ENCODE results near the gene VWA8.

DNA sequence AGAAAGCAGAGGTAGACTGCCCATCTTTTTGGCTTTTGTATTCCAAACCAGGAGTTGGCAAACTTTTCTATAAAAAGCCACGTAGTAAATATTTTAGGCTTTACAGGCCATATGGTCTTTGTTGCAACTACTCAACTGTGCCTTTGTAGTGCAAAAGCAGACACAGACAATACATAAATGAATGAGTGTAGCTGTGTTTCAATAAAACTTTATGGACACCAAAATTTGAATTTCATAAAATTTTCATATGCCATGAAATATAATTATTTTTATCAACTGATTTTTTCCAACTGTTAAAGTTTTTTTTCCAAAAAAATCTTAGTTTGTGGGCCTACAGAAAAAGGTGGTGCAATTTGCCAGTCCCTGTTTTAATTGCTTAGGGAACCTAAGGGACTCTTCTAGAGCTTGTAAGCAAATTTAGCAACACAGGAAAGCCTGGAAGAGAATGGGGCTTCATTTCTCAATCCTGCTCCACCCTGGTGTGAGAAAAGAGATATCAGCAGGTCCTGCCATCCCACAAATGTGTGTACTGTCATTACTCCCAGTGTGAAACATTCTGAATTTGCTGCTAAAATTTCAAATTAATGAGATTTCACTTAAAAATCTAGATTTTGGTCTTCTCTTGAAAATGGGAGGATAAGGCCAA lies 309.4 kb downstream of the VWA8 start:
- TF ChIP-seq, protein P1, sequence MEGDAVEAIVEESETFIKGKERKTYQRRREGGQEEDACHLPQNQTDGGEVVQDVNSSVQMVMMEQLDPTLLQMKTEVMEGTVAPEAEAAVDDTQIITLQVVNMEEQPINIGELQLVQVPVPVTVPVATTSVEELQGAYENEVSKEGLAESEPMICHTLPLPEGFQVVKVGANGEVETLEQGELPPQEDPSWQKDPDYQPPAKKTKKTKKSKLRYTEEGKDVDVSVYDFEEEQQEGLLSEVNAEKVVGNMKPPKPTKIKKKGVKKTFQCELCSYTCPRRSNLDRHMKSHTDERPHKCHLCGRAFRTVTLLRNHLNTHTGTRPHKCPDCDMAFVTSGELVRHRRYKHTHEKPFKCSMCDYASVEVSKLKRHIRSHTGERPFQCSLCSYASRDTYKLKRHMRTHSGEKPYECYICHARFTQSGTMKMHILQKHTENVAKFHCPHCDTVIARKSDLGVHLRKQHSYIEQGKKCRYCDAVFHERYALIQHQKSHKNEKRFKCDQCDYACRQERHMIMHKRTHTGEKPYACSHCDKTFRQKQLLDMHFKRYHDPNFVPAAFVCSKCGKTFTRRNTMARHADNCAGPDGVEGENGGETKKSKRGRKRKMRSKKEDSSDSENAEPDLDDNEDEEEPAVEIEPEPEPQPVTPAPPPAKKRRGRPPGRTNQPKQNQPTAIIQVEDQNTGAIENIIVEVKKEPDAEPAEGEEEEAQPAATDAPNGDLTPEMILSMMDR (IDR thresholded peaks at IDR 0.05; ENCODE audit: low read depth, low read length, missing input control): no peak
- no peak for TF ChIP-seq MAX (IDR thresholded peaks at IDR 0.05)
- TF ChIP-seq TAF1 (conservative IDR thresholded peaks at IDR 0.05): no peak
- TF ChIP-seq HNF4G (IDR thresholded peaks at IDR 0.05): no peak
- no peak for TF ChIP-seq HNF4A (conservative IDR thresholded peaks at IDR 0.05)
- no peak for TF ChIP-seq FOXA1 (IDR thresholded peaks at IDR 0.05)
- no peak for TF ChIP-seq RAD21 (IDR thresholded peaks at IDR 0.05)
- no peak for TF ChIP-seq REST (IDR thresholded peaks at IDR 0.05)
- TF ChIP-seq SP1 (IDR thresholded peaks at IDR 0.05): no peak
- TF ChIP-seq ATF3 (IDR thresholded peaks at IDR 0.05): no peak
- no peak for TF ChIP-seq JUND (IDR thresholded peaks at IDR 0.05)
- TF ChIP-seq, protein P2, sequence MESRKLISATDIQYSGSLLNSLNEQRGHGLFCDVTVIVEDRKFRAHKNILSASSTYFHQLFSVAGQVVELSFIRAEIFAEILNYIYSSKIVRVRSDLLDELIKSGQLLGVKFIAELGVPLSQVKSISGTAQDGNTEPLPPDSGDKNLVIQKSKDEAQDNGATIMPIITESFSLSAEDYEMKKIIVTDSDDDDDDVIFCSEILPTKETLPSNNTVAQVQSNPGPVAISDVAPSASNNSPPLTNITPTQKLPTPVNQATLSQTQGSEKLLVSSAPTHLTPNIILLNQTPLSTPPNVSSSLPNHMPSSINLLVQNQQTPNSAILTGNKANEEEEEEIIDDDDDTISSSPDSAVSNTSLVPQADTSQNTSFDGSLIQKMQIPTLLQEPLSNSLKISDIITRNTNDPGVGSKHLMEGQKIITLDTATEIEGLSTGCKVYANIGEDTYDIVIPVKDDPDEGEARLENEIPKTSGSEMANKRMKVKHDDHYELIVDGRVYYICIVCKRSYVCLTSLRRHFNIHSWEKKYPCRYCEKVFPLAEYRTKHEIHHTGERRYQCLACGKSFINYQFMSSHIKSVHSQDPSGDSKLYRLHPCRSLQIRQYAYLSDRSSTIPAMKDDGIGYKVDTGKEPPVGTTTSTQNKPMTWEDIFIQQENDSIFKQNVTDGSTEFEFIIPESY (IDR thresholded peaks at IDR 0.05): no peak
